B cell (primary cell): Measurements from ENCODE around the gene DAB2IP.

Experiments used
- EZH2 ChIP-seq: IDR thresholded peaks from 2 replicates; pipeline ENCODE4 v1.6.1; 2012; ENCODE audit warnings: borderline replicate concordance, low read depth, mild to moderate bottlenecking, moderate library complexity, low read length; ENCODE audit not compliant: insufficient read depth, poor library complexity, severe bottlenecking
- TF ChIP-seq, protein P1 (sequence below): fragments of 200-600 bp; IDR thresholded peaks from one replicate; pipeline ENCODE4 v1.8.0; 2022; ENCODE audit warnings: antibody characterized with exemption, mild to moderate bottlenecking

DNA sequence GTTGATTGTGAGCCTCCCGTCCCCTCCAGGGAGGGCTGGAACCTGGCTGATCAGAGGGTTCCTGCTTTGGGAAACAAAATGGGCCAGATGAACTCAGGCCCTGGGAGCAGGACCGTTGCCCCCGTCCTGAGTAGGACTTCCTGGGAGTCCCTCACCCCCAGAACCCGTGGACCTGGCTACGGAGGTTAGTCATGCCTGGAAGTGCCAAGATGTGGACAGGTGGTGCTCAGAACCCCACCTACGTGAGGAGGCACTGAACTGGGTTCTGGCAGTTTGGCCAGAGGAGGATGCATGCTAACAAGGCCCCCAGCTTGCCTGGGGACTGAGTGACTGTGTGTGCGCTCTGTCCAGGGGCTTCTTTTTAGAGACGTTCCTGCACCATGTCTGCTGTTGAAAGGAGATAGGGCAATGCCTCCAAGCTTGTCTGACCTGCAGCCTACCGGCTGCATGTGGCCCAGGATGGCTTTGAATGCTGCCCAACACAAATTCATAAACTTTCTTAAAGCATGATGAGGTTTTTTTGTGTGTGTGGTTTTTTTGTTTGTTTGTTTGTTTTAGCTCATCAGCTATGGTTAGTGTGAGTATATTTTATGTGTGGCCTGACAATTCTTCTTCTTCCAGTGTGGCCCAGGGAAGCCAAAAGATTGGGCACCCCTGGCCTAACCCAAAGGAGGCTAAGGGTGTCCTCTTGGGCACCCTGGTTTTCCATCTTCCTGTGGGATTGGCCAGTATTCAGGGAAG is 1.8 kb upstream of the DAB2IP start:
- TF ChIP-seq, protein P1, sequence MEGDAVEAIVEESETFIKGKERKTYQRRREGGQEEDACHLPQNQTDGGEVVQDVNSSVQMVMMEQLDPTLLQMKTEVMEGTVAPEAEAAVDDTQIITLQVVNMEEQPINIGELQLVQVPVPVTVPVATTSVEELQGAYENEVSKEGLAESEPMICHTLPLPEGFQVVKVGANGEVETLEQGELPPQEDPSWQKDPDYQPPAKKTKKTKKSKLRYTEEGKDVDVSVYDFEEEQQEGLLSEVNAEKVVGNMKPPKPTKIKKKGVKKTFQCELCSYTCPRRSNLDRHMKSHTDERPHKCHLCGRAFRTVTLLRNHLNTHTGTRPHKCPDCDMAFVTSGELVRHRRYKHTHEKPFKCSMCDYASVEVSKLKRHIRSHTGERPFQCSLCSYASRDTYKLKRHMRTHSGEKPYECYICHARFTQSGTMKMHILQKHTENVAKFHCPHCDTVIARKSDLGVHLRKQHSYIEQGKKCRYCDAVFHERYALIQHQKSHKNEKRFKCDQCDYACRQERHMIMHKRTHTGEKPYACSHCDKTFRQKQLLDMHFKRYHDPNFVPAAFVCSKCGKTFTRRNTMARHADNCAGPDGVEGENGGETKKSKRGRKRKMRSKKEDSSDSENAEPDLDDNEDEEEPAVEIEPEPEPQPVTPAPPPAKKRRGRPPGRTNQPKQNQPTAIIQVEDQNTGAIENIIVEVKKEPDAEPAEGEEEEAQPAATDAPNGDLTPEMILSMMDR, result no peak
- TF ChIP-seq EZH2, result no peak
